Brain microvascular endothelial cell (primary cell): ENCODE measurements around the gene HRCT1.

Experiments
- DNase-seq: peaks from one replicate; pipeline ENCODE4 v3.0.0-alpha.2; 2020
- H3K27ac ChIP-seq: fragments of 250-450 bp; sonication (Bioruptor Pico); 2 replicates; pipeline ENCODE4 v1.5.1; 2020; ENCODE audit warnings: mild to moderate bottlenecking, moderate library complexity
- H3K27me3 ChIP-seq: fragments of 250-450 bp; sonication (Bioruptor Pico); replicated peaks from 2 replicates; pipeline ENCODE4 v1.5.1; 2020; ENCODE audit warnings: mild to moderate bottlenecking
- H3K36me3 ChIP-seq: fragments of 250-450 bp; sonication (Bioruptor Pico); replicated peaks from 2 replicates; pipeline ENCODE4 v1.5.1; 2020; ENCODE audit warnings: mild to moderate bottlenecking
- H3K4me3 ChIP-seq: 2 replicates; pipeline ENCODE4 v1.5.1; 2011; ENCODE audit warnings: low read depth, mild to moderate bottlenecking, control low read depth, low read length, moderate library complexity
- in situ Hi-C: cut with HindIII; loops from 2 replicates; pipeline ENCODE4 v1.10.0; 2017; ENCODE audit warnings: low sequenced_read_pairs, low pct_ligation_motif_present
- TF ChIP-seq, protein P1 (sequence below): IDR thresholded peaks from 2 replicates; pipeline ENCODE4 v1.5.1; 2011; ENCODE audit warnings: low read depth, mild to moderate bottlenecking, moderate library complexity, low read length, control low read depth, inconsistent platforms; ENCODE audit errors: missing control alignments

Gene HRCT1

DNA sequence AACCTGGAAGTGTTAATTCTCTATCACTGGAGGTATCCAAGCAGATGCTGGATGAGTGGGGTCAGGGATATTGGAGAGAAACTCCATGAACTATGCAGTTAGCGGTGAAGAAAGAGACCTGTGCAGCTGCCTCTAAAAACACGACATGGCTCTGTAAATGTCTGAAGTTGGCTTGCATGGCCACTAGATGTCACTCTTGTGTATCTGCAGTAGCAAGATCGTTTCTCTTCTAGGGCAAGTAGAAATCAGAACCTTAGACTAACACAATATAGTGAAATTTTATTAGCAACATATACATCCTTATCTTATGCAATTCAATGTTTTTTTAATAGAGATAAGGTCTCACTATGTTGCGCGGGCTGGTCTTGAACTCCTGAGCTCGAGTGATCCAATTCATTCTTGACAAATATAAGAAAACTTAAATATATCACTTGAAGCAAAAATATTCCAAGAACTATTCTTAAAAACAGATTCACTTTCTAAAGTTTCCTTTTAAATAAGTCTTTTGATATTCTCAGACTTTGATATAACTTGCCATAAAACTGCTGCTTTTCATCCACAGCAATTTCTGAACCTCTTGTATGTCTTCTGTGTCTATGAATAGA, 49.0 kb downstream of the HRCT1 start:
- DNase-seq, result peak; percentile 79
- Histone ChIP-seq H3K4me3 (no peak overlapping the region), H3K27ac (no peak overlapping the region), H3K27me3 (no peaks in the 10 kb centered on the region), H3K36me3 (no peaks in the 10 kb centered on the region)
- in situ Hi-C loops, result no loop called here
- TF ChIP-seq, protein P1, sequence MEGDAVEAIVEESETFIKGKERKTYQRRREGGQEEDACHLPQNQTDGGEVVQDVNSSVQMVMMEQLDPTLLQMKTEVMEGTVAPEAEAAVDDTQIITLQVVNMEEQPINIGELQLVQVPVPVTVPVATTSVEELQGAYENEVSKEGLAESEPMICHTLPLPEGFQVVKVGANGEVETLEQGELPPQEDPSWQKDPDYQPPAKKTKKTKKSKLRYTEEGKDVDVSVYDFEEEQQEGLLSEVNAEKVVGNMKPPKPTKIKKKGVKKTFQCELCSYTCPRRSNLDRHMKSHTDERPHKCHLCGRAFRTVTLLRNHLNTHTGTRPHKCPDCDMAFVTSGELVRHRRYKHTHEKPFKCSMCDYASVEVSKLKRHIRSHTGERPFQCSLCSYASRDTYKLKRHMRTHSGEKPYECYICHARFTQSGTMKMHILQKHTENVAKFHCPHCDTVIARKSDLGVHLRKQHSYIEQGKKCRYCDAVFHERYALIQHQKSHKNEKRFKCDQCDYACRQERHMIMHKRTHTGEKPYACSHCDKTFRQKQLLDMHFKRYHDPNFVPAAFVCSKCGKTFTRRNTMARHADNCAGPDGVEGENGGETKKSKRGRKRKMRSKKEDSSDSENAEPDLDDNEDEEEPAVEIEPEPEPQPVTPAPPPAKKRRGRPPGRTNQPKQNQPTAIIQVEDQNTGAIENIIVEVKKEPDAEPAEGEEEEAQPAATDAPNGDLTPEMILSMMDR, result peak; percentile 85

DNA sequence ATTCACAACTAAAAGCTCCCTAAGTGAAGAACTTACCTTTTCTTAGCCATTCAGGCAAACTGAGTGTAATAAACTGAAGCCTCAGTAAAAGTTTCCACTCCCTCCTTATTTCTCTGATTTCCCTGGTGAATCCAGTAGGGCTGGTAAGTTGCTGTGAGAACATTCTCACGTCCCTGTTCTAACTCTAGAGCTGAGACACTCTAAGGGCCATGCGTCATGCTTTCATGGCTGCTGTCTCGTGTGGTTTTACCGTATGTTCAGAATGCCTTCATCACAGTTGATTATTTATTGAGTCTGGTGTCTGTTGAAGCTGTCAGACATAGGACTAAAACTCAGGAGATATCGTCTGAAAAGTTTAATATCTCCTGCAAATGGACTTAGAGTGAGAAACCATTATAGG, 50.6 kb downstream of the HRCT1 start:
- Histone ChIP-seq H3K4me3 (no peak overlapping the region), H3K27ac (no peak overlapping the region), H3K36me3 (no peaks in the 10 kb centered on the region), H3K27me3 (no peaks in the 10 kb centered on the region)
- TF ChIP-seq, protein P1, result no peak
- DNase-seq, result no peak
- in situ Hi-C loops, result no loop called here
